HepG2 (cell line): ENCODE results near the gene EXOC6B. TPM values are rescaled to one million over a fixed set of nuclear protein-coding genes. Genes with fewer than 3 reads are reported as not detected.

Experiments
- ATAC-seq: fragments of 200-7000 bp; cut with Tn5 transposase; 3 replicates; pipeline ENCODE4 v1.9.1; 2020; ENCODE audit warnings: mild to moderate bottlenecking, moderate library complexity
- BruUV-seq: library from RNA; stranded (reverse); fragments of 400-500 nt; replicated peaks from 2 replicates; lab custom pipeline; 2021; lab: Mats Ljungman, UMichigan
- CTCF ChIA-PET: fragments of 300-600 bp; formaldehyde crosslinking; extraction: SDS; loops from one replicate; lab custom pipeline; 2021; ENCODE audit warnings: low total read pairs, inconsistent platforms, low intra/inter-chr PET ratio; lab: Yijun Ruan, JAX
- POLR2A ChIA-PET: fragments of 350-600 bp; sonication (Branson Sonifier 250); formaldehyde crosslinking; loops from one replicate; lab custom pipeline; 2020; ENCODE audit warnings: antibody characterized with exemption, inconsistent platforms; lab: Yijun Ruan, JAX
- DNase-seq: peaks from one replicate; pipeline ENCODE4 v3.0.0-alpha.2; 2015; ENCODE audit warnings: low spot score
- FAIRE-seq: peaks from 3 replicates; lab custom pipeline; 2011; peaks lifted over from hg19 to GRCh38; lab: Jason Lieb, UNC
- H2AFZ ChIP-seq: one replicate; pipeline ENCODE4 v1.6.1; 2011; ENCODE audit warnings: low read length, inconsistent platforms
- H3K27ac ChIP-seq: fragments of 300-600 bp; 3 replicates; pipeline ENCODE4 v1.8.0; 2011; ENCODE audit warnings: mixed run types, mild to moderate bottlenecking, mixed read lengths, low read length, inconsistent platforms; ENCODE audit not compliant: insufficient read depth; ENCODE audit errors: extremely low read length
- H3K27me3 ChIP-seq, 2 experiments: fragments of 200-600 bp in 1 of 2; 2 replicates in 1 of 2; 3 replicates in 1 of 2; pipeline versions ENCODE4 v1.6.0 to v1.8.0; 2011; ENCODE audit warnings: low read length in 2 of 2, mild to moderate bottlenecking in 2 of 2, moderate library complexity in 2 of 2, inconsistent platforms in 1 of 2; ENCODE audit not compliant: insufficient read depth in 2 of 2, control insufficient read depth in 1 of 2
- H3K36me3 ChIP-seq, 2 experiments: fragments of 200-600 bp in 1 of 2; replicated peaks in 1 of 2; 2 replicates in 1 of 2; 3 replicates in 1 of 2; pipeline versions ENCODE4 v1.5.1 to v1.8.0; 2011; ENCODE audit warnings: low read length in 2 of 2, inconsistent platforms in 1 of 2; ENCODE audit not compliant: insufficient read depth in 2 of 2, control insufficient read depth in 1 of 2
- H3K4me1 ChIP-seq: 2 replicates; pipeline ENCODE4 v1.5.1; 2012; ENCODE audit warnings: low read length, inconsistent platforms; ENCODE audit not compliant: insufficient read depth
- H3K4me2 ChIP-seq: 2 replicates; pipeline ENCODE4 v1.6.0; 2011; ENCODE audit warnings: low read depth, low read length, inconsistent platforms
- H3K4me3 ChIP-seq, 3 experiments: fragments of 200-600 bp in 1 of 3; sonication (generic), shearing (Covaris generic) in 1 of 3; replicated peaks in 1 of 3; 2 replicates each; pipeline ENCODE4 v1.5.1; 2011 to 2016; ENCODE audit warnings: low read length in 3 of 3, inconsistent platforms in 2 of 3, low read depth in 2 of 3, mild to moderate bottlenecking in 2 of 3, control low read depth in 1 of 3, mixed read lengths in 1 of 3; ENCODE audit not compliant: insufficient read depth in 1 of 3
- H3K79me2 ChIP-seq: one replicate; pipeline ENCODE4 v1.6.1; 2011; ENCODE audit warnings: low read length, inconsistent platforms; ENCODE audit not compliant: insufficient read depth
- H3K9ac ChIP-seq: 2 replicates; pipeline ENCODE4 v1.6.0; 2011; ENCODE audit warnings: mild to moderate bottlenecking, low read depth, low read length, inconsistent platforms; ENCODE audit not compliant: insufficient read depth
- H3K9me3 ChIP-seq: 2 replicates; pipeline ENCODE4 v1.5.1; 2012; ENCODE audit warnings: mild to moderate bottlenecking, low read length
- H4K20me1 ChIP-seq: 2 replicates; pipeline ENCODE4 v1.6.0; 2011; ENCODE audit warnings: inconsistent platforms, mild to moderate bottlenecking, low read length, moderate library complexity; ENCODE audit not compliant: insufficient read depth
- CHCHD3 ChIP-seq: sonication (generic); formaldehyde crosslinking; IDR thresholded peaks from 2 replicates; pipeline ENCODE4 v1.8.0; 2022; ENCODE audit warnings: mild to moderate bottlenecking, missing genetic modification reagents, moderate library complexity
- HOXD1 ChIP-seq: sonication (generic); formaldehyde crosslinking; IDR thresholded peaks from 2 replicates; pipeline ENCODE4 v1.5.0; 2020; ENCODE audit warnings: missing genetic modification reagents
- TERF1 ChIP-seq: sonication (generic); formaldehyde crosslinking; IDR thresholded peaks from 2 replicates; pipeline ENCODE4 v1.8.0; 2022; ENCODE audit warnings: mild to moderate bottlenecking, missing genetic modification reagents, moderate library complexity
- XRCC5 ChIP-seq: fragments of 200-400 bp; formaldehyde crosslinking; optimal IDR thresholded peaks from 2 replicates; pipeline ENCODE3; 2017; ENCODE audit warnings: mild to moderate bottlenecking, low read length
- ZNF24 ChIP-seq: fragments of 450-650 bp; IDR thresholded peaks from 2 replicates; pipeline ENCODE4 v1.6.1; 2017; ENCODE audit warnings: antibody characterized with exemption, mild to moderate bottlenecking
- WGBS: methylation state at CpG from one replicate; pipeline ENCODE4 v1.1.6; 2017; ENCODE audit warnings: low lambda C conversion rate; 5-methylcytosine and 5-hydroxymethylcytosine counted together
- in situ Hi-C: cut with HindIII; loops from 2 replicates; pipeline ENCODE4 v1.10.0; 2017; ENCODE audit warnings: low pct_unique_long_range_greater_than_20kb; ENCODE audit not compliant: extremely low pct_ligation_motif_present
- intact Hi-C: fragments of 100-400 bp; cut with micrococcal nuclease; formaldehyde crosslinking; loops from one replicate; pipeline ENCODE4 v1.10.0; 2022; ENCODE audit not compliant: unreplicated experiment
- polyA plus RNA-seq, 8 experiments: library from polyadenylated mRNA; depleted of rRNA in 3 of 8; stranded (reverse) in 7 of 8; unstranded in 1 of 8; fragments of >200 nt; fragmentation: Illumina TruSeq in 4 of 8; extraction: Trizol in 4 of 8; gene quantifications; 2 replicates each; pipeline versions ENCODE4 v1.2.1 to v1.2.3, GENCODE V29; 2011 to 2016; ENCODE audit warnings: low read depth in 4 of 8, missing spikeins in 1 of 8, mixed read lengths in 1 of 8; ENCODE audit not compliant: insufficient read depth in 1 of 8
- total RNA-seq, 5 experiments: library from RNA; depleted of rRNA; stranded (reverse); fragments of >200 nt; fragmentation: Illumina TruSeq; extraction: Trizol; gene quantifications; 2 replicates each; pipeline ENCODE4 v1.2.3, GENCODE V29; 2016; ENCODE audit warnings: low read depth in 1 of 5
- TF ChIP-seq, protein P1 (sequence below): fragments of 450-650 bp; IDR thresholded peaks from 2 replicates; pipeline ENCODE4 v1.6.1; 2017; ENCODE audit warnings: mild to moderate bottlenecking

The EXOC6B gene
- total and polyA plus RNA-seq, 2 of the 13 experiments (the other 11 are each of a cell fraction or from before 2014, with no cell fraction given), result 9.1 to 15.9 TPM

DNA sequence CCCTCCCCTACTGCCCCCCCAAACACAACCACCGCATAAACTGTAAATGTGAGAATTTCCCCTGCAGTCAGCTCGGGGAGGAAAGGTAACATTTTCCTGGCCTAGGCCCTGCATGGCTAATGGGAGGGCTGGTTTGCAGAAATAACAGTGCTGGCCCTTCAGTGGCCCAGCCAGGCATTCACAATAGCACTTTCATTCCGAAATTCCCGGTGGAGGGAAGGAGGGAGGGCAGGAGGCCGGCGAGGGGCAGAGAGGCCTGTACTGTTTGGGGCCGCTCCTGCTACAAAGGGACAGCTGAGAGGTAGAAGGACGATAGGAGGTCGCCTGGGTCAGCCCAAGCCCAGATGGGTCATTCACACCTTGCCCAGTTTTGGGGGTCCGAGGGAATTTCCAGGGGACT, 689.5 kb downstream of the EXOC6B start:
- H3K4me3 ChIP-seq, result no peak overlapping the region
- no peaks in the 10 kb centered on the region for H3K9me3 ChIP-seq
- FAIRE-seq (no peak), DNase-seq (no peak), ATAC-seq (no peak)
- CTCF ChIA-PET, result interaction anchor here (2.3 to 2.8 kb wide), 2 partner anchors 212 to 443 kb away, joined by 10 to 20 read pairs; no protein-coding TSS in a partner anchor
- peaks cover 16 to 85% of the 10 kb centered on the region in 2 experiments for H3K27me3 ChIP-seq
- no TSS peak for BruUV-seq
- H3K4me1 ChIP-seq, result peaks cover 24% of the 10 kb centered on the region
- no peak overlapping the region for H3K27ac ChIP-seq
- no peak overlapping the region for H3K4me2 ChIP-seq
- intact Hi-C loops (loop anchor here (2.0 kb wide), 1 partner anchor 588 kb away; no protein-coding TSS in a partner anchor), in situ Hi-C loops (no loop called here)
- WGBS, result 6% methylated on average over 9 of the region's 10 CpGs
- H4K20me1 ChIP-seq, result peaks cover 7% of the 10 kb centered on the region; the same call in 1 of the 2 replicates
- no peak for TF ChIP-seq ZNF24
- no peak for TF ChIP-seq CHCHD3 (CRISPR knock-in tag)
- TF ChIP-seq HOXD1 (CRISPR knock-in tag), result no peak
- TF ChIP-seq, protein P1, sequence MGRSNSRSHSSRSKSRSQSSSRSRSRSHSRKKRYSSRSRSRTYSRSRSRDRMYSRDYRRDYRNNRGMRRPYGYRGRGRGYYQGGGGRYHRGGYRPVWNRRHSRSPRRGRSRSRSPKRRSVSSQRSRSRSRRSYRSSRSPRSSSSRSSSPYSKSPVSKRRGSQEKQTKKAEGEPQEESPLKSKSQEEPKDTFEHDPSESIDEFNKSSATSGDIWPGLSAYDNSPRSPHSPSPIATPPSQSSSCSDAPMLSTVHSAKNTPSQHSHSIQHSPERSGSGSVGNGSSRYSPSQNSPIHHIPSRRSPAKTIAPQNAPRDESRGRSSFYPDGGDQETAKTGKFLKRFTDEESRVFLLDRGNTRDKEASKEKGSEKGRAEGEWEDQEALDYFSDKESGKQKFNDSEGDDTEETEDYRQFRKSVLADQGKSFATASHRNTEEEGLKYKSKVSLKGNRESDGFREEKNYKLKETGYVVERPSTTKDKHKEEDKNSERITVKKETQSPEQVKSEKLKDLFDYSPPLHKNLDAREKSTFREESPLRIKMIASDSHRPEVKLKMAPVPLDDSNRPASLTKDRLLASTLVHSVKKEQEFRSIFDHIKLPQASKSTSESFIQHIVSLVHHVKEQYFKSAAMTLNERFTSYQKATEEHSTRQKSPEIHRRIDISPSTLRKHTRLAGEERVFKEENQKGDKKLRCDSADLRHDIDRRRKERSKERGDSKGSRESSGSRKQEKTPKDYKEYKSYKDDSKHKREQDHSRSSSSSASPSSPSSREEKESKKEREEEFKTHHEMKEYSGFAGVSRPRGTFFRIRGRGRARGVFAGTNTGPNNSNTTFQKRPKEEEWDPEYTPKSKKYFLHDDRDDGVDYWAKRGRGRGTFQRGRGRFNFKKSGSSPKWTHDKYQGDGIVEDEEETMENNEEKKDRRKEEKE, result no peak
- TF ChIP-seq TERF1, result no peak
- TF ChIP-seq XRCC5, result peak; percentile 34
- TF ChIP-seq, all 625 proteins: peak for 1
- POLR2A ChIA-PET, result no interaction called here
- no peak overlapping the region for H3K9ac ChIP-seq
- no peaks in the 10 kb centered on the region for H3K79me2 ChIP-seq
- no peak overlapping the region for H2AFZ ChIP-seq
- no peaks in the 10 kb centered on the region for H3K36me3 ChIP-seq
